OCI-LY3 (cell line): ENCODE results near the gene STMN3.
"Not testable (repeated sequence)": the region's sequence is repeated elsewhere in the genome, so short reads cannot be mapped to it uniquely, and the experiment has no call there.

Experiments
- H2AFZ ChIP-seq: fragments of 200-600, 300-600 bp; shearing (Covaris generic); 2 replicates; pipeline ENCODE4 v1.6.0; 2014; ENCODE audit warnings: antibody characterized with exemption, low read depth, low read length
- H3K27ac ChIP-seq: fragments of 200-600, 300-600 bp; sonication (generic); 2 replicates; pipeline ENCODE4 v1.5.1; 2014; ENCODE audit warnings: mild to moderate bottlenecking, low read length, moderate library complexity, mixed read lengths
- H3K27me3 ChIP-seq: fragments of 200-600, 300-600 bp; sonication (generic); 2 replicates; pipeline ENCODE4 v1.6.1; 2014; ENCODE audit warnings: low read depth, low read length, mixed read lengths
- H3K36me3 ChIP-seq: fragments of 200-600, 300-600 bp; sonication (generic); replicated peaks from 2 replicates; pipeline ENCODE3; 2014; ENCODE audit warnings: low read depth, low read length, mixed read lengths
- H3K4me1 ChIP-seq: fragments of 300-600, 200-600 bp; sonication (generic); 2 replicates; pipeline ENCODE4 v1.6.1; 2014; ENCODE audit warnings: low read length, mixed read lengths
- H3K4me2 ChIP-seq: fragments of 200-600, 300-600 bp; sonication (generic); 2 replicates; pipeline ENCODE4 v1.6.1; 2014; ENCODE audit warnings: low read length, mixed read lengths
- H3K4me3 ChIP-seq: fragments of 300-600, 200-600 bp; sonication (generic); 2 replicates; pipeline ENCODE4 v1.5.1; 2014; ENCODE audit warnings: antibody characterized with exemption, mild to moderate bottlenecking, low read length, moderate library complexity
- H3K79me2 ChIP-seq: fragments of 300-600, 200-600 bp; shearing (Covaris generic); 2 replicates; pipeline ENCODE4 v1.6.1; 2014; ENCODE audit warnings: mild to moderate bottlenecking, low read length, mixed read lengths
- H3K9ac ChIP-seq: fragments of 300-600, 200-600 bp; shearing (Covaris generic); 2 replicates; pipeline ENCODE4 v1.6.0; 2014; ENCODE audit warnings: mild to moderate bottlenecking, low read length, moderate library complexity
- H3K9me3 ChIP-seq: fragments of 200-600, 300-600 bp; shearing (Covaris generic); 2 replicates; pipeline ENCODE4 v1.6.1; 2014; ENCODE audit warnings: low read length, mixed read lengths; ENCODE audit not compliant: insufficient read depth
- H4K20me1 ChIP-seq: fragments of 200-600, 300-600 bp; sonication (generic); 2 replicates; pipeline ENCODE4 v1.6.1; 2016; ENCODE audit warnings: low read length, mixed read lengths; ENCODE audit not compliant: insufficient read depth
- CTCF ChIP-seq: fragments of 200-600, 300-600 bp; sonication (generic); IDR thresholded peaks from 2 replicates; pipeline ENCODE4 v1.5.1; 2014; ENCODE audit warnings: antibody characterized with exemption, low read length, low read depth
- EZH2phosphoT487 ChIP-seq: fragments of 200-600 bp; shearing (Covaris generic); IDR thresholded peaks from 2 replicates; pipeline ENCODE4 v1.6.1; 2018; ENCODE audit warnings: antibody characterized with exemption, mixed run types, low read depth

STMN3 gene

GRCh38 chr20:63602321-63602720 lies 50.9 kb downstream of the STMN3 start:
- H3K4me2 ChIP-seq: no peak overlapping the region
- H3K4me1 ChIP-seq: peaks cover 9% of the 10 kb centered on the region
- TF ChIP-seq EZH2phosphoT487 (no peak), CTCF (no peak)
- H3K9ac ChIP-seq: no peak overlapping the region
- H3K27ac ChIP-seq: no peak overlapping the region
- H3K9me3 ChIP-seq: no peaks in the 10 kb centered on the region
- H3K79me2 ChIP-seq: peaks cover 3% of the 10 kb centered on the region; the same call in 1 of the 2 replicates
- H3K4me3 ChIP-seq: no peak overlapping the region
- no peak overlapping the region for H2AFZ ChIP-seq
- H3K27me3 ChIP-seq: no peaks in the 10 kb centered on the region
- H4K20me1 ChIP-seq: no peaks in the 10 kb centered on the region
- H3K36me3 ChIP-seq: peaks cover 18% of the 10 kb centered on the region

GRCh38 chr20:63601679-63602078 lies 51.5 kb downstream of the STMN3 start:
- H3K79me2 ChIP-seq, H3K9ac ChIP-seq, H3K4me3 ChIP-seq, H3K4me2 ChIP-seq, H3K27me3 ChIP-seq, H3K9me3 ChIP-seq, H3K4me1 ChIP-seq, H2AFZ ChIP-seq, H3K27ac ChIP-seq, H4K20me1 ChIP-seq: not testable (repeated sequence)
- H3K36me3 ChIP-seq: peaks cover 18% of the 10 kb centered on the region

- TF ChIP-seq EZH2phosphoT487: no peak
- no peak for TF ChIP-seq CTCF
- Histone ChIP-seq H3K36me3 (peaks cover 18% of the 10 kb centered on the region), H4K20me1 (no peaks in the 10 kb centered on the region), H2AFZ (no peak overlapping the region), H3K4me2 (no peak overlapping the region), H3K27ac (no peak overlapping the region), H3K9me3 (no peaks in the 10 kb centered on the region), H3K9ac (no peak overlapping the region), H3K79me2 (no peaks in the 10 kb centered on the region), H3K4me3 (no peak overlapping the region), H3K4me1 (peaks cover 9% of the 10 kb centered on the region), H3K27me3 (no peaks in the 10 kb centered on the region)
Measured at GRCh38 chr20:63599396-63600050, 53.7 kb downstream of the STMN3 start.

- peaks cover 18% of the 10 kb centered on the region for H3K36me3 ChIP-seq
- peaks cover 9% of the 10 kb centered on the region for H3K4me1 ChIP-seq
- H2AFZ ChIP-seq: no peak overlapping the region
- no peaks in the 10 kb centered on the region for H3K9me3 ChIP-seq
- no peaks in the 10 kb centered on the region for H3K79me2 ChIP-seq
- H3K9ac ChIP-seq: no peak overlapping the region
- H3K4me2 ChIP-seq: no peak overlapping the region
- no peak overlapping the region for H3K27ac ChIP-seq
- no peaks in the 10 kb centered on the region for H3K27me3 ChIP-seq
- no peak for TF ChIP-seq CTCF
- no peaks in the 10 kb centered on the region for H4K20me1 ChIP-seq
- no peak overlapping the region for H3K4me3 ChIP-seq
Measured at GRCh38 chr20:63598479-63599395, 54.5 kb downstream of the STMN3 start.
